Uterus (tissue), 2 donors: ENCODE data around the gene CDKN1C.

Source experiments
- CTCF ChIP-seq, 4 experiments: fragments of 200-600 bp in 2 of 4; fragments of 450-650 bp in 2 of 4; sonication (generic) in 2 of 4; IDR thresholded peaks; one replicate each; pipeline ENCODE4 v1.5.1; 2016 to 2019; ENCODE audit warnings: antibody characterized with exemption in 4 of 4, mild to moderate bottlenecking in 2 of 4, moderate library complexity in 1 of 4
- POLR2A ChIP-seq, 2 donors: fragments of 450-650 bp; IDR thresholded peaks; one replicate each; pipeline ENCODE4 v1.6.1; 2016; ENCODE audit warnings: antibody characterized with exemption in 2 of 2, mild to moderate bottlenecking in 1 of 2, moderate library complexity in 1 of 2

GRCh38 chr11:2909133-2909902 lies 23.7 kb upstream of the CDKN1C start:
- TF ChIP-seq CTCF (IDR thresholded peaks at IDR 0.05), result no peak
- TF ChIP-seq POLR2A (IDR thresholded peaks at IDR 0.05), result no peak
